C4-2B (cell line): ENCODE data around the gene GBF1.

Experiments
- H3K27ac ChIP-seq: fragments of 450-650 bp; 2 replicates; pipeline ENCODE4 v1.5.1; 2017
- ZFX ChIP-seq: fragments of 450-650 bp; IDR thresholded peaks from 2 replicates; pipeline ENCODE4 v1.6.1; 2017
- TF ChIP-seq, protein P1 (sequence below): fragments of 450-650 bp; conservative IDR thresholded peaks from 2 replicates; pipeline ENCODE4 v1.5.1; 2017; ENCODE audit warnings: mild to moderate bottlenecking

Gene GBF1

DNA sequence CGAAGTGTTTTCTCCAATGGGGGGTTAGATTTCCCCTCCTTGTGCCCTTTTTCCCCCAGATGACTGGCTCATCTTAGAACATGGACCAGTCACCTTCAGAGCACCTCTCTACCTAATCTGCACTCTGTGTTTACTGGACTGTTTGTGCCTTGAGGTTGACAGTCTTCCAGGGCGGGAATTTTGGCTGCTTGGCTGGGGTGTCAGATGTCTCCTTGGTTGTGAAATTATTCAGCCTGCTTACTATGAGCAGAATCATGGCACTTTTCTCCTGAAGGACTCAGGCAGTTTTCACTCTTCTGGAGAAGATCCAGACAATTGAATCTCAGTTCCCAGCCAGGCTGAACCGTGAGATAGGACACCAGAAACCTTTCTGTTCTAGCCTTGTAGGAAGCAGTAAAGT lies 89.9 kb downstream of the GBF1 start:
- no peak overlapping the region; the same call in 1 of the 2 replicates for H3K27ac ChIP-seq
- TF ChIP-seq, protein P1, sequence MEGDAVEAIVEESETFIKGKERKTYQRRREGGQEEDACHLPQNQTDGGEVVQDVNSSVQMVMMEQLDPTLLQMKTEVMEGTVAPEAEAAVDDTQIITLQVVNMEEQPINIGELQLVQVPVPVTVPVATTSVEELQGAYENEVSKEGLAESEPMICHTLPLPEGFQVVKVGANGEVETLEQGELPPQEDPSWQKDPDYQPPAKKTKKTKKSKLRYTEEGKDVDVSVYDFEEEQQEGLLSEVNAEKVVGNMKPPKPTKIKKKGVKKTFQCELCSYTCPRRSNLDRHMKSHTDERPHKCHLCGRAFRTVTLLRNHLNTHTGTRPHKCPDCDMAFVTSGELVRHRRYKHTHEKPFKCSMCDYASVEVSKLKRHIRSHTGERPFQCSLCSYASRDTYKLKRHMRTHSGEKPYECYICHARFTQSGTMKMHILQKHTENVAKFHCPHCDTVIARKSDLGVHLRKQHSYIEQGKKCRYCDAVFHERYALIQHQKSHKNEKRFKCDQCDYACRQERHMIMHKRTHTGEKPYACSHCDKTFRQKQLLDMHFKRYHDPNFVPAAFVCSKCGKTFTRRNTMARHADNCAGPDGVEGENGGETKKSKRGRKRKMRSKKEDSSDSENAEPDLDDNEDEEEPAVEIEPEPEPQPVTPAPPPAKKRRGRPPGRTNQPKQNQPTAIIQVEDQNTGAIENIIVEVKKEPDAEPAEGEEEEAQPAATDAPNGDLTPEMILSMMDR: no peak
- no peak for TF ChIP-seq ZFX

DNA sequence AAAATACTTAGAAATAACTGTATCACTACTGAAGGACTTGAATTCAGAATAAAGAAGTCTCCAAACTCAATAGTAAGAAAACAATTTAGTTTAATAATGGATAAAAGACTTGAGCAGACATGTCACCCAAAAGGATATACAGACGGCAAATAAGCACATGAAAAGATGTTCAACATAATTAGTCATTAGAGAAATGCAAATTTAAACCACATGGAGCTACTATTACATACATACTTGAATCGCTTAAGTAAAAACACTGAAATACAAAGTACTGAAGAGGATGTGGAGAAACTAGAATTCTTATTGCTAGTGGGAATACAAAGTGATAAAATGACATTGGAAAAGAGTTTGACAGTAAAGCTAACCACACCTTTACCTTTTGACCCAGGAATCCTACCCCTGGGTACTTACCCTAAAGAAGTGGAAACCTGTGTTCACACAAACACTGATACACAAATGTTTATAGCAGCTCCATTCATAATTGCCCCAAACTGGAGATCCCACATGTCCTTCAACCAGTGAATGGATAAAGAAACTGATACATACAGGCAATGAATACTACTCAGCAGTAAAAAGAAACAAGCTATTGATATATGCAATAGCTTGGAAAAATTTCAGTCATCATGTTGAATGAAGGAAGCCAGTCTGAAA lies 95.8 kb downstream of the GBF1 start:
- H3K27ac ChIP-seq: no peak overlapping the region
- TF ChIP-seq ZFX: no peak
- TF ChIP-seq, protein P1: no peak

DNA sequence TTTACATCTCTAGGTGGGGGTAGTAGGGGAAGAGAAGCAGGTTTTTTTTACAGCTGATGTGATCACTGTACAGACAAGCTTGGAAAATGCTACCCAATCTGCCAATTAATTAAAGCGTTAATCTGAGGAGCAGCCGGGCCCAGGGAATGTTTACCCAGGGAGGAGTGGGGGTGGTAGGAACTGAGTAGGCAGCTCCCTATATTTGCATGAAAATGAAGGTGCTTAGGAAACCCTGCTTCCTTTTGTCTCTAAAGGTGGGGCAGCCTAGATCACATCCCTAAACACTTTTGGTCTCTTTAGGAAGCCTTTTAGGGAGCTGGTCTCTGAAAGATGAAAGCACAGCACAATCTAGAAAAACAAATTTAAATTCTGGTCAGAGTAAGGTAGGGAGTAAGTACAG lies 97.1 kb downstream of the GBF1 start:
- TF ChIP-seq, protein P1: no peak
- no peak for TF ChIP-seq ZFX

DNA sequence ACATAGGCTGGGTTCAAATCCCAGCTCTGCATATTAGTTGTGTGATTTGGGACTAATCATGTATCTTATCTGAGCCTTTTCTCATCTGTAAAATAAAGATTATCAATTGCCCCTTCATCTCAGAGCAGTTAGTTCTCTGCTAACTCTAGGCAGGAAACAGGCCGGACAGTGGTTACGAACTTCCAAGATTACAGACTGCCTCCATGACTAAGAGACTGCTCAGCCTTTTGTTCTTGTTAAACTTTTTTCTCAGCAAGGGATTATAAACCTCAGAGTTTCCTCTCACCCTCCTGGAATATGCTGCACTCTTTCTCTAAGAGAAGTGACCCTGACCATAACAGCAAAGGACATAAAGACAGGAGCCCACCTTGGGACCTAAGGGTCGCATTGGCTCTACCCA lies 97.6 kb downstream of the GBF1 start:
- H3K27ac ChIP-seq: no peak overlapping the region
- no peak for TF ChIP-seq ZFX
- TF ChIP-seq, protein P1: no peak

More for the DNA sequence above, 97.1 kb downstream of the GBF1 start:
- no peak overlapping the region for H3K27ac ChIP-seq

DNA sequence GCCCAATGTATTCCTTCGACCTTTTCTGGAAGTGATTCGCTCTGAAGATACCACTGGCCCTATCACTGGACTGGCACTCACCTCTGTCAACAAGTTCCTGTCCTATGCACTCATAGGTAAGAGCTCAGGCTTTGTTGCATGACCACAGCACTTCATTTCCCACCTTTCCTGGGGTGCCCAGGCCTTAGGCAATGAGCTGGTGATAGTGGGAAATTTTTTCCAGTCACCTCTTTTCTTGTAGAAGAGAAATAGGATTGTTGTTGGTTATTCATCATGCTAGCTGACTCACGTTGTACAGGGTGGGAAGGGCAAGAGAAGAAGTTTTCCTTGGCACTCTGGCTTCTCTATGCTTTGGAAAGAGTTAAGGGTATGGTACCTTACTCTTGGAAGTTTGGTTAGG lies 98.7 kb downstream of the GBF1 start:
- TF ChIP-seq, protein P1: no peak
- TF ChIP-seq ZFX: no peak

DNA sequence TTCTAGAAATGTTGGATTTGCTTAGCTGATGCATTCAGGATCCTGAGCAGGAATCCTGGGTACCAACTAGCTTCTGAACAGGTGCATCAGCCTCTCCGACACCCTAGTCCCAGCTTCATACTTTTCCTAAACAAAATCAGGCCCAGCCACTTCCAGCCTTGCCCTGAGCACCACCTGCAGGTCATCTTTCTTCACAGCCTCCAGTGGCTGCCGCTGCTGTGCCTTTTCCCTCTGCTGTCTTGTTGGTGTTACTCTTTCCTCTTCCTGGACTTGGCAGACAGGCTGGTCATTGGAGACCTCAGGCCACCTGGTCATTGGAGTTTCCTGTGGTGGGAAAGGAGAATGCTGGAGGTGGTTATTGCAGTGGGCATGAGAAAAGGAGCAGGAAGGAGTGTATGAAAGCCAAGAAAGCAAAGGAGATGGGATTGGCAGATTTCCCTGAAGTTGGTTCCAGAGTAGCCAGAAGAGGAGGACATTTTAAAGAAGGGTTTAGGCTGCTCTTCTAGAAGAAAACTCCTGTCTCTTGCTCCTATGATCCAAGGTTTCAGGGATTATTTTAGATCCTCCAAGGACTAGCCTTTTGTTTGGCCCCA lies 102.0 kb downstream of the GBF1 start:
- H3K27ac ChIP-seq: no peak overlapping the region
- TF ChIP-seq ZFX: no peak
- TF ChIP-seq, protein P1: peak; percentile 23; the same call in 1 of the 2 replicates

More for the DNA sequence above, 98.7 kb downstream of the GBF1 start:
- no peak overlapping the region for H3K27ac ChIP-seq

DNA sequence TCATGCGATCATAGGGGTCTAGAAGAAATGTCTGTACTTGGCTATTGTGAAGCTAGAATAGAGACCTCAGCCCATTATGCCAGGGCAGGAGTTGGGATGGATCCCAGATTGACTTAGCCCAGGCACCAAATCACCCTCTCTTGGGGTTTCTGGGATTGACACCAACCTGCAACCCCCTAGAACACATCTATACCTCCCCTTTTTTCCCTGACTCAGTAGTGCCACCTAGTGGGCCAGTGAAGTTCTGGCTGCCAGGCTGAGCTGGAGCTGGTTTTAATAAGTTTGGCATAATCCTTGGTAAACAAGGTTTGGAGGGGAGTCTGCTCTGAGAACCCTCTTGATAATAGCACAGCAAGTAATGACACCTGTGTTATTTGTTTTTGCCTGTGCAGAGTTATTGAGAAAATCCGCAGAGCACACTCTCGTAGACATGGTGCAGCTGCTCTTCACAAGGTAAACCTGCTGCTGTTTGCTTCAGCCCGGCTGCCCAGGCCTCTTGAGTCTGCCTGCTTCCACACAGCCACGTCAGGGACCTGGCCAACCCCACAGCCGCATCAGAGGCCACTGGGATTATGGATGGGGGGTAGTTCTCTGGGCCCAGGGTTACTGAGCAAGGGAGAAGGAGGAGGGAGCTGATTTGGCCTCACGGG lies 106.9 kb downstream of the GBF1 start:
- TF ChIP-seq, protein P1: peak; percentile 97
- no peak for TF ChIP-seq ZFX
- H3K27ac ChIP-seq: no peak overlapping the region
